ENCODE results near the gene MBIP. TPM values are rescaled to one million over a fixed set of nuclear protein-coding genes. Genes with fewer than 3 reads are reported as not detected.

The MBIP gene
- total RNA-seq, 1 donor from 2014 or later, result 22.3 TPM

DNA sequence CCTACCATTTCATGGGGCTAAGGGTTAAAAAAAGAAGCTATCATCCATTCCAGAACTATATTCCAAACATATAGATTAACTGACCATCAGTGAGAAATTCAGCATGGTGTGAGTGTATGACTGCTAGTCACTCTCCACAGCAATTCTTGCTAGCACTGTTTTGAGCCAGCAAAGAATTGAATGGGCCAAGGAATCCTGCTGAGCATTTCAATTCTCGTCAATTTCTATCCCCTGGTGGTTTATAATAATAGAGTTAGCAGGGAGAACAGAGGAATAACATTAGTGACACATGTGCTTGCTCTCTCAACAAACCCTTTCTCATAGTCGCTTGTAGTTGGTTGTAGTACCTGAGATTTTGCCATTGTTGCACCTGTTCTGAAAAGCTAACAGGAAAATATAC lies 7.2 kb downstream of the MBIP start:
- Mint-ChIP-seq H3K9me3 (ENCODE audit: unreplicated experiment) (no peaks in the 10 kb centered on the region), H3K27me3 (ENCODE audit: low read depth, unreplicated experiment) (no peaks in the 10 kb centered on the region), H3K36me3 (ENCODE audit: low read depth, unreplicated experiment) (no peaks in the 10 kb centered on the region), H3K4me3 (ENCODE audit: unreplicated experiment) (no peak overlapping the region), H3K4me1 (ENCODE audit: low read depth, unreplicated experiment) (peaks cover 12% of the 10 kb centered on the region), H3K27ac (ENCODE audit: unreplicated experiment) (no peak overlapping the region)
- DNase-seq (ENCODE audit: low read depth), result no peak
- Histone ChIP-seq H3K4me1 (ENCODE audit: insufficient read depth, low read length) (peaks cover 10% of the 10 kb centered on the region), H3K9me3 (ENCODE audit: insufficient read depth, low read depth, low read length) (no peaks in the 10 kb centered on the region), H4K20me1 (ENCODE audit: insufficient read depth, low read length) (peaks cover 27% of the 10 kb centered on the region), H3K4me3 (ENCODE audit: insufficient read depth, low read depth, low read length) (no peak overlapping the region), H3K36me3 (ENCODE audit: insufficient read depth, low read length) (peaks cover 17% of the 10 kb centered on the region), H3K9ac (ENCODE audit: low read length) (no peak overlapping the region), H3K4me2 (ENCODE audit: low read length) (no peak overlapping the region), H2AFZ (ENCODE audit: low read depth, low read length) (no peak overlapping the region), H3K79me2 (ENCODE audit: insufficient read depth, low read length) (peaks cover 36% of the 10 kb centered on the region), H3K27ac (ENCODE audit: low read depth, low read length) (no peak overlapping the region), H3K27me3 (ENCODE audit: insufficient read depth, low read length) (no peaks in the 10 kb centered on the region)
- TF ChIP-seq EZH2 (IDR thresholded peaks at IDR 0.05; ENCODE audit: insufficient read depth, low read length), result no peak
- TF ChIP-seq, protein P1, sequence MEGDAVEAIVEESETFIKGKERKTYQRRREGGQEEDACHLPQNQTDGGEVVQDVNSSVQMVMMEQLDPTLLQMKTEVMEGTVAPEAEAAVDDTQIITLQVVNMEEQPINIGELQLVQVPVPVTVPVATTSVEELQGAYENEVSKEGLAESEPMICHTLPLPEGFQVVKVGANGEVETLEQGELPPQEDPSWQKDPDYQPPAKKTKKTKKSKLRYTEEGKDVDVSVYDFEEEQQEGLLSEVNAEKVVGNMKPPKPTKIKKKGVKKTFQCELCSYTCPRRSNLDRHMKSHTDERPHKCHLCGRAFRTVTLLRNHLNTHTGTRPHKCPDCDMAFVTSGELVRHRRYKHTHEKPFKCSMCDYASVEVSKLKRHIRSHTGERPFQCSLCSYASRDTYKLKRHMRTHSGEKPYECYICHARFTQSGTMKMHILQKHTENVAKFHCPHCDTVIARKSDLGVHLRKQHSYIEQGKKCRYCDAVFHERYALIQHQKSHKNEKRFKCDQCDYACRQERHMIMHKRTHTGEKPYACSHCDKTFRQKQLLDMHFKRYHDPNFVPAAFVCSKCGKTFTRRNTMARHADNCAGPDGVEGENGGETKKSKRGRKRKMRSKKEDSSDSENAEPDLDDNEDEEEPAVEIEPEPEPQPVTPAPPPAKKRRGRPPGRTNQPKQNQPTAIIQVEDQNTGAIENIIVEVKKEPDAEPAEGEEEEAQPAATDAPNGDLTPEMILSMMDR (IDR thresholded peaks at IDR 0.05; ENCODE audit: insufficient read depth, low read depth, low read length), result no peak
- no peak for FAIRE-seq

DNA sequence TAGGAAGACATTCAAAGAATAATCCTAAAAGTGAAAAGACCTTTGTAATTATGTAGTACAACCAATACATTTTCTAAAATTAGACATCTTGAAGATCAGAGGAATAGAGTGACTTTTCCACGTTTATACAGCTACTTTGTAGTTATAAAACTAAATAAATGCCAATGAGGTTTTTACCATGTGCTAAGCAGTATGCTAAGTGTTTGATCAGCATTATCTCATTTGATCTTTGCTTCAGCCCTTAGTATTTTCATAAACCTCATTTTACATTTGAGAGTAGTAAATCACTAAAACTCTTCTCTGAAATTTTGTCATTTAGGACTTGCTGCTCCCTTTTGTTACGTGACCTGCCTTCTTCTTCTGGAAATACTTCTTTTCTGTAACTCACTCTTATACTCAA lies 13.6 kb downstream of the MBIP start:
- peaks cover 3% of the 10 kb centered on the region for H4K20me1 ChIP-seq (ENCODE audit: insufficient read depth, low read length)
- Mint-ChIP-seq H3K4me1 (ENCODE audit: low read depth, unreplicated experiment) (no peaks in the 10 kb centered on the region), H3K4me3 (ENCODE audit: unreplicated experiment) (no peak overlapping the region), H3K27me3 (ENCODE audit: low read depth, unreplicated experiment) (no peaks in the 10 kb centered on the region), H3K9me3 (ENCODE audit: unreplicated experiment) (no peaks in the 10 kb centered on the region), H3K36me3 (ENCODE audit: low read depth, unreplicated experiment) (peaks cover 3% of the 10 kb centered on the region), H3K27ac (ENCODE audit: unreplicated experiment) (no peak overlapping the region)
- H3K36me3 ChIP-seq (ENCODE audit: insufficient read depth, low read length), result peaks cover 25% of the 10 kb centered on the region
- TF ChIP-seq, protein P1 (IDR thresholded peaks at IDR 0.05; ENCODE audit: insufficient read depth, low read depth, low read length), result no peak
- TF ChIP-seq EZH2 (IDR thresholded peaks at IDR 0.05; ENCODE audit: insufficient read depth, low read length), result no peak
- no peaks in the 10 kb centered on the region for H3K27me3 ChIP-seq (ENCODE audit: insufficient read depth, low read length)
- FAIRE-seq, result peak; percentile 5
- H3K9ac ChIP-seq (ENCODE audit: low read length), result no peak overlapping the region
- no peak overlapping the region for H3K4me3 ChIP-seq (ENCODE audit: insufficient read depth, low read depth, low read length)
- no peak overlapping the region for H3K4me2 ChIP-seq (ENCODE audit: low read length)
- H2AFZ ChIP-seq (ENCODE audit: low read depth, low read length), result no peak overlapping the region
- no peaks in the 10 kb centered on the region for H3K79me2 ChIP-seq (ENCODE audit: insufficient read depth, low read length)
- no peaks in the 10 kb centered on the region for H3K4me1 ChIP-seq (ENCODE audit: insufficient read depth, low read length)
- no peak overlapping the region for H3K27ac ChIP-seq (ENCODE audit: low read depth, low read length)
- no peak for DNase-seq (ENCODE audit: low read depth)
- H3K9me3 ChIP-seq (ENCODE audit: insufficient read depth, low read depth, low read length), result no peaks in the 10 kb centered on the region

DNA sequence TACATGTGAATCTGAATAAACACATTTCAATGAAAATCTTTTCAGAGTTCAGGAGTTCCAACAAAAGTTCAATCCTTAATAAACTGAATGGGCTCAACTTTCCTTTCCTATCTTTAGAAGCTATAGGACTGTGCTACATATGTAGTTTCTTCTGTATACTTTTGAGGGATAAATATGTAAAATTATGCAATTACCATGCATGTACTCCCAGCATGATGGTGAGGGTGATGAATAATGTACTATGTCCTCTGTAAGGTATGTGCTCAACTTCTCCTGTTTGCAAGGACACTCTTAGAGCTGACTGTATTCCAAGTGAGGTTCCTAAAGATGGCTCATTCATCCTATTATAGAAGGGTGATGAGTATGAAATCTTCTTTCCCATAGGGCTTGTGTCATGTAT lies 15.5 kb downstream of the MBIP start:
- Histone ChIP-seq H4K20me1 (ENCODE audit: insufficient read depth, low read length) (peaks cover 3% of the 10 kb centered on the region), H3K4me1 (ENCODE audit: insufficient read depth, low read length) (no peaks in the 10 kb centered on the region), H2AFZ (ENCODE audit: low read depth, low read length) (no peak overlapping the region), H3K4me3 (ENCODE audit: insufficient read depth, low read depth, low read length) (no peak overlapping the region), H3K79me2 (ENCODE audit: insufficient read depth, low read length) (no peaks in the 10 kb centered on the region), H3K36me3 (ENCODE audit: insufficient read depth, low read length) (peaks cover 18% of the 10 kb centered on the region), H3K27me3 (ENCODE audit: insufficient read depth, low read length) (no peaks in the 10 kb centered on the region), H3K9me3 (ENCODE audit: insufficient read depth, low read depth, low read length) (no peaks in the 10 kb centered on the region), H3K4me2 (ENCODE audit: low read length) (no peak overlapping the region), H3K9ac (ENCODE audit: low read length) (no peak overlapping the region), H3K27ac (ENCODE audit: low read depth, low read length) (no peak overlapping the region)
- DNase-seq (ENCODE audit: low read depth) (no peak), FAIRE-seq (no peak)
- Mint-ChIP-seq H3K4me1 (ENCODE audit: low read depth, unreplicated experiment) (peaks cover 2% of the 10 kb centered on the region), H3K4me3 (ENCODE audit: unreplicated experiment) (no peak overlapping the region), H3K9me3 (ENCODE audit: unreplicated experiment) (no peaks in the 10 kb centered on the region), H3K36me3 (ENCODE audit: low read depth, unreplicated experiment) (peaks cover 3% of the 10 kb centered on the region), H3K27me3 (ENCODE audit: low read depth, unreplicated experiment) (no peaks in the 10 kb centered on the region), H3K27ac (ENCODE audit: unreplicated experiment) (no peak overlapping the region)
- TF ChIP-seq, protein P1 (IDR thresholded peaks at IDR 0.05; ENCODE audit: insufficient read depth, low read depth, low read length), result no peak
- TF ChIP-seq EZH2 (IDR thresholded peaks at IDR 0.05; ENCODE audit: insufficient read depth, low read length), result no peak

Measured in astrocyte (in vitro differentiated cells and primary cell).